ENCODE measurements around the gene TRH. TPM values are rescaled to one million over a fixed set of nuclear protein-coding genes. Genes with fewer than 3 reads are reported as not detected.
"Not testable (repeated sequence)": the region's sequence is repeated elsewhere in the genome, so short reads cannot be mapped to it uniquely, and the experiment has no call there.

TRH gene
- total and polyA plus RNA-seq, 2 donors (not counting 3 experiments of a cell fraction or from before 2014, with no cell fraction given): not detected

DNA sequence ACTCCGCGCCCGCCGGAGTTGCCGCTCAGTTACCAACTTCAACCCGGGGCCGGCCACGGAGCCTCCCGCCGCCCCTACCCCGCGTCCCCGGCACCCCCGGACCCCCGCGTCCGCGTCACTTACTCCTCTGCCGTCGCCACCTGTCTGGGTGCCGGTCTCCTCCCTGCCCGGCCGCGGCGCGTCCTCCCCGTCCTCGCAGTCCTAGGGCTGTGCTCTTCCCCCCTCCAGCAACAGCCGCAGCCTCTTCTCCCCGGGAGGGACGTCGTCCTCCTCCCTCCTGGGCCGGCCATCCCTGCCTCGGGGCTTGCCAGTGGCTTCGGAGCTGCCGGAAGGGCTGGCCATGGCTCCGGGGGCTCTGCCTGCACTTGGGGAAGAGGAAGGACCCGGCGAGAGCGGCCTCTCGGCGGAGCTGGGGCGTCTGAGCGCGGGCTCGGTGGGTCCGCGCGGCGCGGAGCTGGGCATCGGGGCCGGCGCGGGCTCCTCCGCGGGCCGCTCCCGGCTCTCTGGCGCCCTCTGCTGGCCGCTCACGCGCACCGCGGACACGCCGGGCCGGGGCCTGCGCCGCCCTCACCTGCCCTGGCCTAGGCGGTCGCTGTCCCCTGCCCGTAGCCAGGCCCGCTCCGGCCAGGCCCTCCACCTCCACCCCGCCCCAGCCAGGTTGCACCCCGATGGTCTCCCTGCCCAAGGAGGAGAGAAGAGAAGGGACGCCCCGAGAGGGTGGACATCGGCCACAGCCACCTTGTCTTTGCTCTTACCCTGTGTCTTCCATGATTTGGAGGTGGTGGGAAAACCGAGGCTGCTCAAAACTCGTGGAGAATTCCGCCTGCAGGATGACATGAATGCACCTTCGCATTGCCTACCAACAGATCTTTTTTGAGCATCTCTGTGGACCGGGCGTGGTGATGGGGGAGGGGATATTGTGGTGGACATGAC, 28.4 kb downstream of the TRH start:
- H2AFZ ChIP-seq (ENCODE audit: low read depth, low read length): peak overlapping the region; percentile 78
- not testable (repeated sequence) for H3K9ac ChIP-seq (replicated peaks; ENCODE audit: extremely low read depth, insufficient read depth, low read length); H3K9me1 ChIP-seq (replicated peaks; ENCODE audit: control insufficient read depth, extremely low read depth, insufficient read depth, low read length)

DNA sequence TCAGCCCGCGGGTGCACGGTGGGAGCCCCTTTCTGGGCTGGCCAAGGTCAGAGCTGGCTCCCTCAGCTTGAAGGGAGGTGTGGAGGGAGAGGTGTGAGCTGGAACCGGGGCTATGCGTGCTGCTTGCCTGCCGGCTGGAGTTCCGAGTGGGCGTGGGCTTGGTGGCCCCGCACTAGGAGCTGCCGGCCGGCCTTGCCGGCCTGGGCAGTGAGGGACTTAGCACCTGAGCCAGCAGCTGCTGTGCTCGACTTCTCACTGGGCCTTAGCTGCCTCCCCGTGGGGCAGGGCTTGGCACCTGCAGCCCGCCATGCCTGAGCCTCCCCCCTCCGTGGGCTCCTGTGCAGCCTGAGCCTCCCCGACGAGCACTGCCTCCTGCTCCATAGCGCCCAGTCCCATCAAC, 36.0 kb downstream of the TRH start:
- Histone ChIP-seq H3K27me3 (ENCODE audit: control insufficient read depth in 2 of 2, insufficient read depth in 2 of 2, low read length in 2 of 2) (peaks cover 0 to 2% of the 10 kb centered on the region in 2 experiments), H3K9me3 (replicated peaks; ENCODE audit: control insufficient read depth, insufficient read depth, low read length) (no peaks in the 10 kb centered on the region), H3K9ac (replicated peaks; ENCODE audit: extremely low read depth, insufficient read depth, low read length) (no peak overlapping the region), H3K9me1 (replicated peaks; ENCODE audit: control insufficient read depth, extremely low read depth, insufficient read depth, low read length) (no peaks in the 10 kb centered on the region), H3K79me2 (ENCODE audit: control insufficient read depth, insufficient read depth, low read length) (no peaks in the 10 kb centered on the region), H2AFZ (ENCODE audit: low read depth, low read length) (no peak overlapping the region), H4K20me1 (replicated peaks; ENCODE audit: control insufficient read depth, extremely low read depth, insufficient read depth, low read length) (no peaks in the 10 kb centered on the region), H3K4me2 (ENCODE audit: insufficient read depth, low read length) (no peak overlapping the region), H3K4me1 (ENCODE audit: control insufficient read depth, extremely low read depth, insufficient read depth, low read length) (no peaks in the 10 kb centered on the region), H3K27ac (ENCODE audit: insufficient read depth, low read depth, low read length) (no peak overlapping the region), H3K4me3 (replicated peaks in 1 of 3; ENCODE audit: insufficient read depth in 1 of 3, low read depth in 1 of 3, low read length in 3 of 3) (no peak overlapping the region), H3K36me3 (ENCODE audit: control insufficient read depth in 2 of 2, extremely low read depth in 1 of 2, insufficient read depth in 2 of 2, low read length in 2 of 2) (no peaks in the 10 kb centered on the region)
- TF ChIP-seq POLR2A (IDR thresholded peaks at IDR 0.05; ENCODE audit: low read depth, low read length) (no peak), POLR2AphosphoS5 (IDR thresholded peaks at IDR 0.05; ENCODE audit: insufficient read depth, low read depth, low read length) (no peak), EZH2 (IDR thresholded peaks at IDR 0.05; ENCODE audit: borderline replicate concordance, low read depth, low read length, severe bottlenecking) (no peak), JUN (IDR thresholded peaks at IDR 0.05; ENCODE audit: borderline replicate concordance, insufficient read depth, insufficient read length, low read depth) (no peak)
- no peak for FAIRE-seq
- dilution Hi-C loops (cut with MboI; ENCODE audit: extremely low pct_ligation_motif_present, low sequenced_read_pairs): no loop called here
- POLR2A ChIA-PET: no interaction called here
- CTCF ChIA-PET: no interaction called here
- DNase-seq (ENCODE audit: low read depth, low spot score): no peak
- no TSS peak for BruUV-seq (replicated peaks)
- intact Hi-C loops (cut with micrococcal nuclease): no loop called here

More for the DNA sequence above, 28.4 kb downstream of the TRH start:
- TF ChIP-seq, protein P1, sequence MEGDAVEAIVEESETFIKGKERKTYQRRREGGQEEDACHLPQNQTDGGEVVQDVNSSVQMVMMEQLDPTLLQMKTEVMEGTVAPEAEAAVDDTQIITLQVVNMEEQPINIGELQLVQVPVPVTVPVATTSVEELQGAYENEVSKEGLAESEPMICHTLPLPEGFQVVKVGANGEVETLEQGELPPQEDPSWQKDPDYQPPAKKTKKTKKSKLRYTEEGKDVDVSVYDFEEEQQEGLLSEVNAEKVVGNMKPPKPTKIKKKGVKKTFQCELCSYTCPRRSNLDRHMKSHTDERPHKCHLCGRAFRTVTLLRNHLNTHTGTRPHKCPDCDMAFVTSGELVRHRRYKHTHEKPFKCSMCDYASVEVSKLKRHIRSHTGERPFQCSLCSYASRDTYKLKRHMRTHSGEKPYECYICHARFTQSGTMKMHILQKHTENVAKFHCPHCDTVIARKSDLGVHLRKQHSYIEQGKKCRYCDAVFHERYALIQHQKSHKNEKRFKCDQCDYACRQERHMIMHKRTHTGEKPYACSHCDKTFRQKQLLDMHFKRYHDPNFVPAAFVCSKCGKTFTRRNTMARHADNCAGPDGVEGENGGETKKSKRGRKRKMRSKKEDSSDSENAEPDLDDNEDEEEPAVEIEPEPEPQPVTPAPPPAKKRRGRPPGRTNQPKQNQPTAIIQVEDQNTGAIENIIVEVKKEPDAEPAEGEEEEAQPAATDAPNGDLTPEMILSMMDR (IDR thresholded peaks at IDR 0.05; ENCODE audit: extremely low read depth in 1 of 2, insufficient read depth in 1 of 2, low read depth in 1 of 2, low read length in 2 of 2): peak; percentile 49 to 54
- H3K4me3 ChIP-seq (replicated peaks in 1 of 3; ENCODE audit: insufficient read depth in 1 of 3, low read depth in 1 of 3, low read length in 3 of 3): peak overlapping the region in 2 of 3 experiments; percentile 16 to 26
- CTCF ChIA-PET: interaction anchor here (0.6 to 5.0 kb wide), 15 partner anchors 8 to 513 kb away, joined by 3 to 80 read pairs (median 3); no protein-coding TSS in a partner anchor
- intact Hi-C loops (cut with micrococcal nuclease): loop anchor here (1.0 to 2.0 kb wide), 2 partner anchors 61 to 374 kb away; no protein-coding TSS in a partner anchor
- peak; percentile 28 for DNase-seq (ENCODE audit: low read depth, low spot score)
- FAIRE-seq; dilution Hi-C loops (cut with MboI; ENCODE audit: extremely low pct_ligation_motif_present, low sequenced_read_pairs); H3K4me1 ChIP-seq (ENCODE audit: control insufficient read depth, extremely low read depth, insufficient read depth, low read length); H3K9me3 ChIP-seq (replicated peaks; ENCODE audit: control insufficient read depth, insufficient read depth, low read length); H3K27ac ChIP-seq (ENCODE audit: insufficient read depth, low read depth, low read length); POLR2A ChIA-PET; H3K79me2 ChIP-seq (ENCODE audit: control insufficient read depth, insufficient read depth, low read length); H3K27me3 ChIP-seq (ENCODE audit: control insufficient read depth in 2 of 2, insufficient read depth in 2 of 2, low read length in 2 of 2); H4K20me1 ChIP-seq (replicated peaks; ENCODE audit: control insufficient read depth, extremely low read depth, insufficient read depth, low read length); BruUV-seq (replicated peaks); H3K36me3 ChIP-seq (ENCODE audit: control insufficient read depth in 2 of 2, extremely low read depth in 1 of 2, insufficient read depth in 2 of 2, low read length in 2 of 2): not testable (repeated sequence)
- peak overlapping the region; percentile 42 for H3K4me2 ChIP-seq (ENCODE audit: insufficient read depth, low read length)

DNA sequence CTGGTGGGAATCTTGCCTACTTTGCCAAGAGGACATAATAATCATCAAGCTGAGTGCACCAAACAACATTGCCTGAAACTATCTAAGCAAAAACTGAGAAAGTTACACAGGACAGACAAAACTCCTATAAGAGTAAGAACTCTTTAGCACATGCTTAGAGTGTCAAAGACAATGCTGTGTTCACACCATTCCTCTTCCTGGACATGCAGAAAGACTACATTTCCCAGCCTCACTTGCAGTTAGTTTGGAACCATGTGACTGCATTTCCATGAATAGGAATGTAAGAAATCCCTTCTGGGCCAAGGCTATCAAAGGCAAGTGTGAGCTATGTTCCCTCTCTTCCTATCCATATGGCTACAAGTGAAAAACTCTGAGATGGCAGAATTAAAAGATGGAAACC, 37.6 kb downstream of the TRH start:
- H3K4me3 ChIP-seq (replicated peaks in 1 of 3; ENCODE audit: insufficient read depth in 1 of 3, low read depth in 1 of 3, low read length in 3 of 3); H4K20me1 ChIP-seq (replicated peaks; ENCODE audit: control insufficient read depth, extremely low read depth, insufficient read depth, low read length); H3K9me1 ChIP-seq (replicated peaks; ENCODE audit: control insufficient read depth, extremely low read depth, insufficient read depth, low read length); dilution Hi-C loops (cut with MboI; ENCODE audit: extremely low pct_ligation_motif_present, low sequenced_read_pairs); H3K79me2 ChIP-seq (ENCODE audit: control insufficient read depth, insufficient read depth, low read length); intact Hi-C loops (cut with micrococcal nuclease); H3K4me1 ChIP-seq (ENCODE audit: control insufficient read depth, extremely low read depth, insufficient read depth, low read length); H3K27me3 ChIP-seq (ENCODE audit: control insufficient read depth in 2 of 2, insufficient read depth in 2 of 2, low read length in 2 of 2); DNase-seq (ENCODE audit: low read depth, low spot score); H3K27ac ChIP-seq (ENCODE audit: insufficient read depth, low read depth, low read length); H3K4me2 ChIP-seq (ENCODE audit: insufficient read depth, low read length); BruUV-seq (replicated peaks); H3K36me3 ChIP-seq (ENCODE audit: control insufficient read depth in 2 of 2, extremely low read depth in 1 of 2, insufficient read depth in 2 of 2, low read length in 2 of 2); FAIRE-seq; H3K9ac ChIP-seq (replicated peaks; ENCODE audit: extremely low read depth, insufficient read depth, low read length); POLR2A ChIA-PET; H2AFZ ChIP-seq (ENCODE audit: low read depth, low read length); H3K9me3 ChIP-seq (replicated peaks; ENCODE audit: control insufficient read depth, insufficient read depth, low read length): not testable (repeated sequence)
- CTCF ChIA-PET: interaction anchor here (1.4 kb wide), 1 partner anchor 70 kb away, joined by 4 read pairs; no protein-coding TSS in a partner anchor

Measured in endothelial cell of umbilical vein (primary cell).